CD4-positive, alpha-beta T cell (primary cell): ENCODE data around the gene LRRC8E. TPM values are rescaled to one million over a fixed set of nuclear protein-coding genes. Genes with fewer than 3 reads are reported as not detected.

Experiments used
- ATAC-seq: fragments of 200-7000 bp; cut with Tn5 transposase; one replicate; pipeline ENCODE4 v1.10.0; 2022; ENCODE audit warnings: mild to moderate bottlenecking; ENCODE audit not compliant: poor library complexity
- CTCF ChIA-PET: fragments of 350-600 bp; sonication (Branson Sonifier 250); formaldehyde crosslinking; loops from one replicate; lab custom pipeline; 2021; ENCODE audit warnings: antibody characterized with exemption, inconsistent platforms; lab: Charles Lee
- POLR2A ChIA-PET: fragments of 350-600 bp; sonication (Branson Sonifier 250); formaldehyde crosslinking; loops from one replicate; lab custom pipeline; 2021; ENCODE audit warnings: antibody characterized with exemption, inconsistent platforms; lab: Charles Lee
- DNase-seq, 14 experiments: peaks; one replicate each; pipeline ENCODE4 v3.0.0-alpha.2; 2013 to 2020; ENCODE audit warnings: mixed read lengths in 2 of 14
- H3K27ac ChIP-seq, 2 donors: one replicate each; pipeline versions ENCODE4 v1.5.1 to v1.7.0; 2013; ENCODE audit warnings: low read length in 2 of 2, low read depth in 1 of 2, mild to moderate bottlenecking in 1 of 2
- H3K27me3 ChIP-seq, 2 experiments: 1 replicate in 1 of 2; 2 replicates in 1 of 2; pipeline versions ENCODE4 v1.6.1 to v1.7.0; 2013; ENCODE audit warnings: low read length in 2 of 2, control low read depth in 1 of 2, mild to moderate bottlenecking in 1 of 2, moderate library complexity in 1 of 2; ENCODE audit not compliant: insufficient read depth in 2 of 2, control insufficient read depth in 1 of 2
- H3K36me3 ChIP-seq: one replicate; pipeline ENCODE4 v1.6.1; 2013; ENCODE audit warnings: low read length, control low read depth; ENCODE audit not compliant: insufficient read depth
- H3K4me1 ChIP-seq: one replicate; pipeline ENCODE4 v1.6.1; 2013; ENCODE audit warnings: low read length, control low read depth; ENCODE audit not compliant: insufficient read depth
- H3K4me3 ChIP-seq: one replicate; pipeline ENCODE4 v1.5.1; 2013; ENCODE audit warnings: mild to moderate bottlenecking, low read length, moderate library complexity
- H3K9me3 ChIP-seq, 2 experiments: 1 replicate in 1 of 2; 2 replicates in 1 of 2; pipeline versions ENCODE4 v1.6.1 to v1.7.0; 2013; ENCODE audit warnings: low read length in 2 of 2, mild to moderate bottlenecking in 2 of 2, control low read depth in 1 of 2, moderate library complexity in 1 of 2; ENCODE audit not compliant: control insufficient read depth in 1 of 2, insufficient read depth in 1 of 2
- H3K27ac Mint-ChIP-seq: one replicate; pipeline ENCODE4 v1.8.0; 2020; ENCODE audit warnings: mixed read lengths
- H3K27me3 Mint-ChIP-seq: one replicate; pipeline ENCODE4 v1.8.0; 2021; ENCODE audit warnings: mixed read lengths
- H3K36me3 Mint-ChIP-seq: one replicate; pipeline ENCODE4 v1.8.0; 2021; ENCODE audit warnings: low read depth, mixed read lengths
- H3K4me1 Mint-ChIP-seq: one replicate; pipeline ENCODE4 v1.8.0; 2021; ENCODE audit warnings: low read depth, mixed read lengths
- H3K4me3 Mint-ChIP-seq: one replicate; pipeline ENCODE4 v1.8.0; 2020; ENCODE audit warnings: mild to moderate bottlenecking, mixed read lengths
- H3K9me3 Mint-ChIP-seq: one replicate; pipeline ENCODE4 v1.8.0; 2020; ENCODE audit warnings: mixed read lengths
- CTCF ChIP-seq: fragments of 200-600 bp; IDR thresholded peaks from one replicate; pipeline ENCODE4 v1.8.0; 2022; ENCODE audit warnings: antibody characterized with exemption, mild to moderate bottlenecking
- intact Hi-C, 2 experiments: fragments of 100-400 bp; cut with DNase I in 1 of 2; cut with micrococcal nuclease in 1 of 2; formaldehyde crosslinking; loops; one replicate each; pipeline versions ENCODE4 v1.15.1 to v1.9.0; 2023 to 2025; cut with DNase I, micrococcal nuclease
- total RNA-seq, 174 experiments: library from RNA in 2 of 174; stranded (reverse) in 2 of 174; gene quantifications; one replicate each; pipeline ENCODE4 v1.2.3 and lab custom pipeline; 2021 to 2026

LRRC8E gene
- total RNA-seq, 2 experiments from 2014 or later: not detected

DNA sequence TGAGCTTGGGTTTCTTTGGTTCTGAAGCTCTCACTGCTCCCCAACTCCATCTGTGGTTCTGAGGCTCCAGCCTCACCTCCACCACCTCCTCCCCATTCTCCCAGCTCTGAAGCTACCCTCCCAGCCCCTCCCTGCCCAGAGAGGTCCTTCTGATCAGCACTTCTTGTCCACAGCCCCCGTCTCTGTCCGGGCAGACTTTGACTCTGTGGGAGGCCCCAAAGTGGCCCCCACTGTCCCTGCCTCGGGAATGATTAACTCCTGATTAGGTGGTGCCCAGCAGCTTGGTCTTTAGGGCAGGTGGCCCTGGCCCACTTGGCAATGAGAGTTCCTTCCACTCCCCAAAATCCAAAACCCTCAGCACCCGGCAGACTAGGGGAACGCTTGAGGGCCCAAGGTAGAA lies 43.9 kb upstream of the LRRC8E start:
- H3K27ac ChIP-seq: no peak overlapping the region
- H3K27me3 ChIP-seq: no peaks in the 10 kb centered on the region
- no peaks in the 10 kb centered on the region for H3K9me3 ChIP-seq
- H3K4me3 Mint-ChIP-seq: no peak overlapping the region
- H3K27me3 Mint-ChIP-seq: no peaks in the 10 kb centered on the region
- no peaks in the 10 kb centered on the region for H3K9me3 Mint-ChIP-seq
- H3K36me3 Mint-ChIP-seq: no peaks in the 10 kb centered on the region
- intact Hi-C loops: no loop called here
- no peak overlapping the region for H3K4me3 ChIP-seq
- ATAC-seq: no peak
- no peaks in the 10 kb centered on the region for H3K36me3 ChIP-seq
- H3K4me1 ChIP-seq: no peaks in the 10 kb centered on the region
- DNase-seq: no peak
- H3K27ac Mint-ChIP-seq: no peak overlapping the region
- POLR2A ChIA-PET: interaction anchor here (0.6 kb wide), 1 partner anchor 1422 kb away, joined by 4 read pairs; no protein-coding TSS in a partner anchor
- H3K4me1 Mint-ChIP-seq: no peaks in the 10 kb centered on the region
- CTCF ChIA-PET: no interaction called here
- no peak for TF ChIP-seq CTCF

DNA sequence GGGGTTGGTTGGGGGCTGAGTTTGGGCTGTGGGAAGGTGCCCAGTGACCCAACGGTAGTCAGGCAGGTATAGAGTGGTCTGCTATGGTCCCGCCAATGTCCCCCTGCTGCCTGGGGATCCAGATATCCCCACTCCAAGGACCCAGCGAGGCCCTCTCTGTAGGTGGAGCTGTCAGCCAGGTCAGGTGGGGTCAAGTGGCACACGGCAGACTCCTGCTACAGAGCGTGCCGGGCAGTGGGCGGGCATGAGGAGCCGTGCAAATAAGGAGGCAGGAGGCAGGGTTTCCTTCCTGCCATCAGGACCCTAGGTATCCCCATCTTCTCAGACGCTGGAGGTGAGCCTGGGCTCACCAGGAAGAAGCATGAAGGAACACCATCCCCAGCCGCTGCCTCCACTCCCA lies 43.4 kb upstream of the LRRC8E start:
- no peaks in the 10 kb centered on the region for H3K36me3 ChIP-seq

GRCh38 chr19:7845390-7846154 lies 42.7 kb upstream of the LRRC8E start:
- Mint-ChIP-seq H3K27me3 (no peaks in the 10 kb centered on the region), H3K4me1 (no peaks in the 10 kb centered on the region), H3K27ac (no peak overlapping the region), H3K9me3 (no peaks in the 10 kb centered on the region), H3K4me3 (no peak overlapping the region), H3K36me3 (no peaks in the 10 kb centered on the region)
- Histone ChIP-seq H3K27ac (no peak overlapping the region), H3K27me3 (no peaks in the 10 kb centered on the region), H3K9me3 (no peaks in the 10 kb centered on the region), H3K4me3 (no peak overlapping the region), H3K4me1 (no peaks in the 10 kb centered on the region), H3K36me3 (no peaks in the 10 kb centered on the region)
- CTCF ChIA-PET: no interaction called here
- POLR2A ChIA-PET: no interaction called here
- no peak for TF ChIP-seq CTCF
- no peak for DNase-seq
- no peak for ATAC-seq
- intact Hi-C loops: no loop called here

More for the DNA sequence above, 43.4 kb upstream of the LRRC8E start:
- ATAC-seq (no peak), DNase-seq (no peak)
- no peaks in the 10 kb centered on the region for H3K4me1 Mint-ChIP-seq
- no peak for TF ChIP-seq CTCF
- H3K27me3 ChIP-seq: no peaks in the 10 kb centered on the region
- H3K27ac ChIP-seq: no peak overlapping the region
- no peak overlapping the region for H3K4me3 Mint-ChIP-seq
- POLR2A ChIA-PET: no interaction called here
- intact Hi-C loops: no loop called here
- H3K27ac Mint-ChIP-seq: no peak overlapping the region
- H3K4me3 ChIP-seq: no peak overlapping the region
- H3K9me3 ChIP-seq: no peaks in the 10 kb centered on the region
- H3K27me3 Mint-ChIP-seq: no peaks in the 10 kb centered on the region
- H3K4me1 ChIP-seq: no peaks in the 10 kb centered on the region
- CTCF ChIA-PET: no interaction called here
- H3K36me3 Mint-ChIP-seq: no peaks in the 10 kb centered on the region
- no peaks in the 10 kb centered on the region for H3K9me3 Mint-ChIP-seq
